DMS114 treated with DMSO at 0.1 percent for 48 hours (cell line): ENCODE results near the gene HSD17B8.

Source experiments
- DNase-seq: peaks from one replicate; lab custom pipeline; 2025; ENCODE audit not compliant: unreplicated experiment; lab: John Stamatoyannopoulos, UW

Gene HSD17B8

GRCh38 chr6:33204415-33205190 lies at the start of gene HSD17B8:
Gene HSD17B8 (plus strand): TSS chr6:33204655. CDS start chr6:33204669, 14 bp downstream.
- no peak for DNase-seq

GRCh38 chr6:33156561-33156960 lies 47.9 kb upstream of the HSD17B8 start:
- DNase-seq, result no peak

- no peak for DNase-seq
These were observed 47.5 kb upstream of the HSD17B8 start for GRCh38 chr6:33156964-33157363.

- DNase-seq, result no peak
These were observed 44.4 kb upstream of the HSD17B8 start for GRCh38 chr6:33160096-33160495.

- no peak for DNase-seq
These were observed 43.6 kb upstream of the HSD17B8 start for GRCh38 chr6:33160728-33161344.

- DNase-seq, result peak; percentile 48
These were observed 42.8 kb upstream of the HSD17B8 start for GRCh38 chr6:33161354-33162331.

GRCh38 chr6:33163540-33163939 lies 40.9 kb upstream of the HSD17B8 start:
- no peak for DNase-seq

- DNase-seq, result no peak
These were observed 40.3 kb upstream of the HSD17B8 start for GRCh38 chr6:33164176-33164575.

- DNase-seq, result no peak
These were observed 39.6 kb upstream of the HSD17B8 start for GRCh38 chr6:33164665-33165373.

- DNase-seq, result no peak
These were observed 38.7 kb upstream of the HSD17B8 start for GRCh38 chr6:33165581-33166258.

GRCh38 chr6:33166363-33166762 lies 38.1 kb upstream of the HSD17B8 start:
- DNase-seq, result no peak

GRCh38 chr6:33166811-33167210 lies 37.6 kb upstream of the HSD17B8 start:
- DNase-seq, result no peak

GRCh38 chr6:33167374-33168283 lies 36.8 kb upstream of the HSD17B8 start:
- DNase-seq, result no peak

- DNase-seq, result no peak
These were observed 36.2 kb upstream of the HSD17B8 start for GRCh38 chr6:33168284-33168601.

GRCh38 chr6:33168639-33169038 lies 35.8 kb upstream of the HSD17B8 start:
- DNase-seq, result no peak

- DNase-seq, result no peak
These were observed 34.9 kb upstream of the HSD17B8 start for GRCh38 chr6:33169291-33170175.

GRCh38 chr6:33170176-33171015 lies 34.1 kb upstream of the HSD17B8 start:
- DNase-seq, result no peak
